HG03469 (cell line): Measurements from ENCODE around the gene MYRIP.
"Not testable (repeated sequence)": the region's sequence is repeated elsewhere in the genome, so short reads cannot be mapped to it uniquely, and the experiment has no call there.

Experiments
- ATAC-seq: cut with Tn5 transposase; IDR thresholded peaks from one replicate; pipeline ENCODE4 v1.9.1; 2021; ENCODE audit warnings: mild to moderate bottlenecking, moderate library complexity, moderate number of reproducible peaks; ENCODE audit not compliant: unreplicated experiment

Gene MYRIP

GRCh38 chr3:40021338-40021737 lies 211.9 kb downstream of the MYRIP start:
- ATAC-seq: no peak

DNA sequence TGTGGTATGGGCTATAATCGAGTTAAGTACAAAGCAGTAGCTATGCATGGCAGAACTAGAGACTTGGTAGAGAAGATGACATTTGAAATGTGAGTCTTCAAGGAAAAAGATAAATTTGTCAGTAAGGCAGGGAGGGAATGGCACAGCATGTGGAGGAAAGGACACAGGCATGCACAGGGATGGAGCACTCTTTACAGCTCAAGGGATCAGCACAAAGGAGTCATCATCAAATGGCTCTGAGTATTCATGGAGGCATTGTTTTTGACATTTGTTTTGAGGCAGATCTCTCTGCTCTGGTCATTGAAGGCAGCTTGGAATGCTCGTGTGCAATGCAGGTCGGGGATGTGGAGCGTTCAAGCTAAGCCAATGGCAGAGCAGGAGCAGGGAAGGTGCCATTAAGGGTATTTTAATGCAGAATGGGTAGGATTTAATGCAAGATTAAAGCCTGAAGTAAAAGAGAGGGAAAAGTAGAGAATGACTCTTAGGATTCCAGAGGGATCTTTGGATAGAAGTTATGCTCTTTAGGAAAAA lies 213.0 kb downstream of the MYRIP start:
- no peak for ATAC-seq

DNA sequence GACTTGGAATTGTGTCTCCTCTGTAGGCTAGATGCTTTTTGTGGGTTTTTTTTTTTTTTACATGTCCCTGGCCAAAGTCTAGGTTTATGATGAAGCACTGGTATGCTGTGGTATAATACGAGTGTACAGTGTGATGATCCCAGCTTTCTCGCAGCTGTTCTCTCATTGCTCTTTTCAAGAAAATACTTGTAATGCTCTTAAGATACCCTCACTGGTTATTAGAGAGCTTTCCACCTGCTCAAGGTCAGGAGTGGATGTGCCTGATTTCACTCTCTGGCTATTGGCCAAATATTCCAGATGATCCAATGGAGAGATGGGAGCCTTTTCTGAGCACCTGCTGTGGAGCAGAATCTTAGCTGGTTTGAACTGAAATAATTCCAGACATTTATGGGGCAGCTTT lies 215.1 kb downstream of the MYRIP start:
- ATAC-seq: no peak

GRCh38 chr3:40025892-40026291 lies 216.5 kb downstream of the MYRIP start:
- ATAC-seq: not testable (repeated sequence)

GRCh38 chr3:40035177-40035576 lies 225.8 kb downstream of the MYRIP start:
- ATAC-seq: no peak

DNA sequence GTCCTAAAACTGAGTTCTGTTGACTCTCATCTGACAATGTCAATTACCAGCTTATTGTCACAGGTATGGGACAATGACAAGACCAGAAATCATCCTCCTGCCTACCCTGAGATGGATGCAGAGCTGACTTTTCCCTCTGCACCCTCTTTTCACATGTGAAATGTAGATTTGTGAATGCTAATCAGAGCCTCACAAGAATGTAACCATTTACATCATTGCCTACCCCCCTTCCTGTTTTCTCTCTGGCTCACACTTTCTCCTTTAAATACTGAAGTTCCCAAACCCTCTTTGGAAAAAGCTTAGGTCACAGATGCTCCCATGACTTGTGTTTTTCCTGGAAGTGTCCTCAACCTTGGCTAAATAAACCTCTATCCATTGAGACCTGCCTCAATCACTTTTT lies 228.2 kb downstream of the MYRIP start:
- ATAC-seq: no peak

DNA sequence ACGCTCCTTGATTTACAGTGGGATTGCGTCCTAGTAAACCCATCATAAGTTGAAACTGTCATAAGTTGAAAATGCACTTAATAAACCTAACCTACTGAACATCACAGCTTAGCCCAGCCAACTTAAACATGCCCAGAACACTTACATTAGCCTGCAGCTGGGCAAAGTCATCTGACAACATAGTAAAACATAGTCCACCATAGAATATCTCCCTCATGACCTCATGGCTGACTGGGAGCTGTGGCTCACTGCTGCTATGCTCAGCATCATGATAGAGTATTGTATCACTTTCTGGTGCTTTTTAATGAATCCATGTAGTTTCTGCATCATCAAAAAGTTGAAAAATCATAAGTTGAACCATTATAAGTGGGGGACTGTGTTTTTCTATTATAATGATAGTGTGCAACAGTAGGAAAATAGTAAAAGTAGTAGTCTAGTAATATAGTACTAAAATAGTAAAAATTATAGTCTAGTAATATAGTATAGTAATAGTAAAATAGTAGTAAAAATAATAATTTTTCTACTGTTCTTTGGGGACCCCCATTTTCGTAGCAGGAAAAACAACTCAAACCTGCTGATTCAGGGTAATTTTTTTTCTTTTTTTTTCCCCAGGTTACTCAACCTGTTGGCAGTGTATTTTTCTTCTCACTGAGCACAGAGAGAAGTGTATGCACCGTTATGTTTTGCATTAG lies 233.5 kb downstream of the MYRIP start:
- no peak for ATAC-seq

DNA sequence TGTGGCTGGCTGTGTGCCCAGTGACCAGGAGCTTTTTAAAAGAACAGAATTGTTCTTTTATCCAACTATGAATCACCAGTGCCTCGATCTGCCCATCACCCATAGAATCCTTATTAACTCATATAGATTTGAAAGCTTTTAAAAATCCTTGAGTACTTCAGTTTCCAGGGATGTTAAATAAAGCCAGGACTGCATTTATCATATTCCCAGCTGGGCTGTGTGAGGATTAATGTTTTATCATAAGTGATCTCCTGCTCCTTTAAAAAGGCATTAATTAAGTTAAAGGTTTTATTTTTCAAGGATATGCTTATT lies 234.0 kb downstream of the MYRIP start:
- no peak for ATAC-seq

GRCh38 chr3:40044487-40044886 lies 235.1 kb downstream of the MYRIP start:
- no peak for ATAC-seq

GRCh38 chr3:40045051-40045450 lies 235.6 kb downstream of the MYRIP start:
- ATAC-seq: no peak

DNA sequence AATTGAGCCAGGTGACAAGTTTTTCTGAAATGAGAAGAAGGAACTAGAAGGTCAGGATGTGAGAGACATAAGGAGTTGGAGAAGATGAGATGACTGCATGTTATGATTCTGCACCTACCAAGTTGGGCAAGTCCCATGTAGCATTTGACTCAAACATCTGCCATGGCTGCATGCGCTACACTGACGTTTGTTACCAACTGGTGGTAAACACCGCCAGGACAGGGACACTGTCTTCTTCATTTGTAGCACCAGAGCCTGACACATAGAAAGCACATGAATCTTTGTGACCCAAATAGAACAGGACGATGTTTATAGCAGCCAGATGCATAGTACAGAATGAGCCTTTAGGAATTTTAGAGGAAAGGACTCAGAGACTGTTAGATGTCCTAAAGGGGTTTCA lies 236.7 kb downstream of the MYRIP start:
- no peak for ATAC-seq

DNA sequence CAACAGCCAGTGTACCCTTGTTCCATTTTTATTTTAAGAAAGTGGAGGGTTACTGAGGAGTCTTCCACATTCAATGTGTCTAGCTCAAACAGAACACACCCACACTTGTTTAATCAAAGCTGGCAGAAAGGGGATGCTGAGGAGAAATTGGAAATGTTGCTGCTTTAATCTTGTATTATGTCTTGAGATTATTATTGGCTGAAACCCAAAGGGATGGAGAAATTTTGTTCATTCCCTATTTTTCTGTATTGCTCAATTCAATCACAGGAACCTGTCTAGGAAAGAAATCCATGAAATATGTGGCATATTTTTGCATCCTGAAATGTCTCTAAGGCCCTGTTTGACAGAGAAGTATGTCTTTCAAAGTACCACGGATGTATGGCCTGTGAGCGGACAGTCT lies 238.0 kb downstream of the MYRIP start:
- ATAC-seq: no peak

DNA sequence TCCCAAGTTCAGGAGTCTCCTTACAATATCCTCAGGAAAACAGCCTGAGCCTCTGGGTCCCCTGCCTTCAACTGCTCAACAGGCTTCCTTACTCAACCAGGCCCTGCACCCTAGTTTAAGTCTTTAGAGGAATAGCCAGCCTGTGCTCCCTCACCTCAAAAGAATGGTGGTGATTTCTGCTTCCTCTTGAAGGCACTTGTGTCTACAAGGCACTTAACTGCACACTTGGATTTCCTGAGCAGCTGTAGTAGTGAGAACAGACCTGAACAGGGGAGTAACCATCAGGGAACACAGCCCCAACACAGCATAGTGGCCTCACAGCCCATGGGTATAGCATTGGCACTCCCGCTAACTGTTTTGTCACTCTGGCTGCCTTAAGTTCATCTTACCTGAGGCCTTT lies 244.3 kb downstream of the MYRIP start:
- ATAC-seq: no peak

DNA sequence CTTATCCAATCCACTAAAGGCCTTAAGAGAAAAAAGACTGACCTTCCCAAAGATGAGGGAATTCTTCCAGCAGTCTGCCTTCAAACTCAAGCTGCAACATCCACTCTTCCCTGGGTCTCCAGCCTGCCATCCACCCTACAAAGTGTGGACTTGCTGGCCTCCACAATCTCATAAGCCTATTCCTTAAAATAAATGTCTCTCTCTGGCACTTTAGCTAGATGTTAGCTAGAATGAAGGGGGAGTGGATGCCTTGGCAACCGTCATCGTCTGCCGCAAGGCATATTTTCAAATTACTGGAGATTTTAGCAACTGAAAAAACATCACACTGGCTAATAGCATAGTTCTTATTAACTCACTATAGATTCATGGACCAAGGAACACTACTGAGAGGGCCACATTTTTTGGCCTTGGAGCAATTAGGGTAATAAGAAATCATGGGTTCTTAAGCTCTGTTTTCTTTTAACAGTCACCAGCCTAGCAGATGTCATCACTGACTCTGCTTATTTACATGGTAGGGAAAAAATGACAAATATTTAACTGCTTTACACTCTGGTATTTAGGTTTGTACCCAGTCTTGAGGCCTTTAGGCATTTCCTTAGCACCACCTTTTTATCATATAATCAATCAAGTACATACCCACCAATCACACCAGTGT lies 245.3 kb downstream of the MYRIP start:
- ATAC-seq: no peak

GRCh38 chr3:40055361-40055760 lies 246.0 kb downstream of the MYRIP start:
- ATAC-seq: no peak

DNA sequence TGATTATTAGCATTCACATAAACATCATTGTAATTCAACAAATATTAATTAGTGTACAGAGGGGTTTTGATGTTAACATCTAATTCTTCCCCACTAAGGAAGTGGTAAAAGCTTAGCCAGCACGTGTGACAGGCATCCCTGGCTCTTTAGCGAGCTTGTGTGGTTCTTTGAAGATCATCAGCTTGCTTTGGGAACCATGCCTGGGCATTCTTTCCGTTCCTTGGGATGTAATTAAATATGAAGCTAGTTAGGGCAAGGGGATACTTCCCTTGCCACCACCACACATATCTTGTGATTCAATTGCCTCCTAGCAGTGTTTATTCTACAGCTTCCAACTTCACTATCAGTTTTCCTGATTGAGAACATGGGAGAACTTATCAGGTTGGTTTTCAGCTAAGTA lies 246.5 kb downstream of the MYRIP start:
- ATAC-seq: no peak

DNA sequence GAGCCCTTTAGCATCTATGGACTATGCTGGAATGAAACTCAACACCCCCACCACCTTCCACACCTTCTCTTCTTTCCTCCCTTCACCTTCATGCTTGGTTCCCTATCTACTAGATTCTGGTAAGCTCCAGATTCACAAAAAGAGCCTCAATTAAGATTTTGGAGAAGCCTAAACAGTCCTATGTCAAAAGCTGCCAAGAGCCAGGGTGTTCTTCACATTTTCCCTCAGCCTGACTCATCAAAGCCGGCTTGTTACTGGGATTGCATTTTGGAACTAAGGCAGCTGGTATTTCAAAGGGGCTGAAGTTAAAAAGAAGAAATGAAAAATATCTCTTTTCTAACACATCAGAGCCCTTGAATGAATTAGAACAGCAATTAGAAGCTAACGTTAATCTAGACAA lies 247.7 kb downstream of the MYRIP start:
- no peak for ATAC-seq

GRCh38 chr3:40057786-40058185 lies 248.4 kb downstream of the MYRIP start:
- no peak for ATAC-seq

GRCh38 chr3:40068636-40069035 lies 259.2 kb downstream of the MYRIP start:
- no peak for ATAC-seq

DNA sequence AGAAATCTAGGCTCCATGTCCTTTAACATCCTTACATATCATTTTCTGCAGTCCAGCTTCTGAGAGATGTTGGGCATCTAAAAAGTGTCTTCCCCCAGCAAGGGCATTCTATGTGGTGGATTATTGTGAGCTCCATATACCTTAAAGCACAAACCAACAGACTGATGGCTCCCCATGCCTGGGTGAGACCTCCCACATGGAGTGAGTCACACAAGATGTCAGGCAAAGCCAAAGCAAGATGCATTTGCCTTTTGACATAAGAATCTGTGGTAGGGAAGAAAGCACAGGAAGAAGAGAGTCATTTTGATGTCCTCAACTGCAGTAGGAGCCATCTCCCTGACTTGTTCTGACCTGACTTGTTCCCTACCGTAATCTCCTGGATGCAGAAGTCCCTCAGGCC lies 261.4 kb downstream of the MYRIP start:
- no peak for ATAC-seq

DNA sequence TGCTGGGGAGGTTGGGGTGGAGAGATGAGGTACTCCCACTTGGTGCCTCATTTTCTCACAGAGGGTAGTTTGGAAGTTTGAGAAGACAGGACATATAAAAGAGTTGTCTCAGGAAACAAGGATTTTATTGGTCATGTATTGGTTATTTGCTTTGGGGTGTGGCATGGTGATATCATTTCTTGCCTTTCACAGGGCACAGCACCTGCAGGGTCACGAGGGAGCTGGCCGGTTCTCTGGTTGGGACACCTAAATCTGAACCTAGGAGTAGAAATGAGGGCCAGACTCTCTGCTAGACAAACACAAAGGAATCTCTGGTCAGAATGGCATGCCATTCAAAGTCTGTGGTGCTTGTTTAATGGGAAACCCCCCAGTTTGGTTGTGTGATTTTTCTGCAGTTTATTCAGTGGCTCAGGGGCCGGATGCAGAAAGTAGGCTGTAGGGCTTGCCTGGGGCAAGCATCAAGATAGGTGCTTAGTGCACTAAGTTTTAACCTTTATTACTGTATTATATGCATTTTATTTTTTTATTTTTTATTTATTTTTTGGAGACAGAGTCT lies 262.4 kb downstream of the MYRIP start:
- no peak for ATAC-seq

DNA sequence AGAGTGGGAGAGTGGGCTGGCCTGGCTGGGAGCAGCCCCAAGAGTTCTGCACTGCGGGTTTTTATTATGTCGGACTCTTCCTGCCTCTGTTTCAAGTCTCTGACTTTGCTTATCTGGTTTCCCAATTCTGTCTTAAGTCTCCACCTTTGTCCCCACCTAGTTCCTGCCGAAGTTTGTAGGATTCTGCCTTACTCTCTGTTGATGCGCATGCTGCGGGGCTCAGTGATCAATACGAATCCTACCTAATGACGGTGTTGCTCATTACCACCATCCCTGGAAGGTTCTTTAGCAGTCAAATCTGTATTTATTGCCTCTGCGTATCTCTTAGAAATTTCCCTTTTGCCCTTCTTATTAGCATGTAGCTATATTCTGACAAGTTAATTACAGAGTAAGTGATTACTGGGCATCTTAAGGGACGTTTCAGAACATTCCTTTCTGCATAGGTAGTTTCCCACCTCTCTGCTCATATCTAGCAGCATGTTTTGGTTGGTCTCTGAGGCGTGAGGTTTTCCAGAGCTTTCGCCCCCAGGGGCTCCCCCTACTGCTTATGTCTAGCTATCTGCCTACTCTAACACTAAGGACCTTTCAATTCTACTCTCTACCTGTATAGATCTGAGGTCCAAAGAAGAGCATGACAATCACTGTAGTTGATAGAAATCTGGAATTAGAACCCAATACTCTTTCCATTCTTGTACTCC lies 264.1 kb downstream of the MYRIP start:
- no peak for ATAC-seq
